Renal cortex interstitium (tissue), 11 donors: ENCODE results near the gene CLDN15. TPM values are rescaled to one million over a fixed set of nuclear protein-coding genes. Genes with fewer than 3 reads are reported as not detected.

Experiments
- DNase-seq, 11 donors: peaks; one replicate each; pipeline ENCODE4 v3.0.0-alpha.2; 2013; ENCODE audit warnings: low read depth in 9 of 11, low spot score in 4 of 11; ENCODE audit errors: extremely low read depth in 1 of 11
- polyA plus RNA-seq, 3 donors: library from polyadenylated mRNA; unstranded; fragments of 120-200 nt; gene quantifications; one replicate each; pipeline ENCODE4 v1.2.1, GENCODE V29; 2013; ENCODE audit not compliant: insufficient read length in 3 of 3

Gene CLDN15
- polyA plus RNA-seq, 3 donors: 8.2 to 19.5 (median 12.1) TPM

GRCh38 chr7:101233907-101234547 is 3.6 kb downstream of the CLDN15 start:
- DNase-seq: no peak

- no peak for DNase-seq
Measured at GRCh38 chr7:101232141-101232850, 5.3 kb downstream of the CLDN15 start.

GRCh38 chr7:101231644-101232043 is 6.0 kb downstream of the CLDN15 start:
- DNase-seq: no peak

- no peak for DNase-seq
Measured at GRCh38 chr7:101226721-101227120, 10.9 kb downstream of the CLDN15 start.

- no peak for DNase-seq
Measured at GRCh38 chr7:101225650-101226049, 12.0 kb downstream of the CLDN15 start.

GRCh38 chr7:101223528-101223927 is 14.1 kb downstream of the CLDN15 start:
- DNase-seq: no peak

- no peak for DNase-seq
Measured at GRCh38 chr7:101222275-101222830, 15.2 kb downstream of the CLDN15 start.

GRCh38 chr7:101220295-101220694 is 17.3 kb downstream of the CLDN15 start:
- no peak for DNase-seq

- no peak for DNase-seq
Measured at GRCh38 chr7:101218236-101219125, 19.1 kb downstream of the CLDN15 start.

GRCh38 chr7:101217388-101218235 is 20.0 kb downstream of the CLDN15 start, which contains the start of the genes PLOD3 and ZNHIT1:
Gene PLOD3, minus strand, starts transcription at chr7:101217581. Its CDS starts 307 bp downstream, at chr7:101217274.
Gene ZNHIT1, plus strand, starts transcription at chr7:101218165. Its CDS starts 31 bp downstream, at chr7:101218196.
- DNase-seq: peak; percentile 96 to 99 (median 98)

GRCh38 chr7:101216860-101217387 is 20.7 kb downstream of the CLDN15 start:
- no peak for DNase-seq

GRCh38 chr7:101216001-101216859 is 21.4 kb downstream of the CLDN15 start:
- no peak for DNase-seq

- DNase-seq: no peak
Measured at GRCh38 chr7:101212014-101212413, 25.6 kb downstream of the CLDN15 start.

GRCh38 chr7:101211501-101211900 is 26.1 kb downstream of the CLDN15 start:
- DNase-seq: no peak

GRCh38 chr7:101210143-101210542 is 27.5 kb downstream of the CLDN15 start:
- no peak for DNase-seq

- DNase-seq: no peak
Measured at GRCh38 chr7:101208794-101209193, 28.8 kb downstream of the CLDN15 start.

- DNase-seq: no peak
Measured at GRCh38 chr7:101207459-101207858, 30.1 kb downstream of the CLDN15 start.
